GM23338 (cell line): Measurements from ENCODE around the gene MAVS. TPM values are rescaled to one million over a fixed set of nuclear protein-coding genes. Genes with fewer than 3 reads are reported as not detected.

Experiments used
- ATAC-seq: fragments of 200-7000 bp; cut with Tn5 transposase; 3 replicates; pipeline ENCODE4 v1.9.1; 2020
- DNase-seq: peaks from one replicate; pipeline ENCODE4 v3.0.0-alpha.2; 2015; ENCODE audit warnings: low spot score
- H2AFZ ChIP-seq: fragments of 200-600 bp; sonication (generic); 2 replicates; pipeline ENCODE4 v1.8.0; 2016; ENCODE audit warnings: antibody characterized with exemption, mild to moderate bottlenecking, moderate library complexity
- H3F3A ChIP-seq: fragments of 200-600 bp; sonication (generic); replicated peaks from 2 replicates; pipeline ENCODE4 v1.8.0; 2017; ENCODE audit warnings: antibody characterized with exemption, mixed run types, low read depth
- H3K27ac ChIP-seq: fragments of 200-600 bp; sonication (generic); 2 replicates; pipeline ENCODE4 v1.6.1; 2016; ENCODE audit warnings: low read depth
- H3K27me3 ChIP-seq: fragments of 200-600 bp; sonication (generic); 2 replicates; pipeline ENCODE4 v1.8.0; 2016; ENCODE audit warnings: mild to moderate bottlenecking, mixed run types, moderate library complexity; ENCODE audit not compliant: insufficient read depth
- H3K36me3 ChIP-seq: fragments of 200-600 bp; sonication (generic); 2 replicates; pipeline ENCODE4 v1.8.0; 2016; ENCODE audit warnings: mild to moderate bottlenecking; ENCODE audit not compliant: insufficient read depth
- H3K4me1 ChIP-seq: fragments of 200-600 bp; sonication (generic); 2 replicates; pipeline ENCODE4 v1.8.0; 2016; ENCODE audit warnings: mild to moderate bottlenecking, moderate library complexity; ENCODE audit not compliant: insufficient read depth
- H3K4me2 ChIP-seq: fragments of 200-600 bp; sonication (generic); 2 replicates; pipeline ENCODE4 v1.7.1; 2017; ENCODE audit warnings: mixed run types
- H3K4me3 ChIP-seq: fragments of 200-600 bp; sonication (generic); 2 replicates; pipeline ENCODE4 v1.6.1; 2016; ENCODE audit warnings: mixed run types
- H3K79me2 ChIP-seq: fragments of 200-600 bp; sonication (generic); replicated peaks from 2 replicates; pipeline ENCODE4 v1.8.0; 2017; ENCODE audit warnings: mild to moderate bottlenecking; ENCODE audit not compliant: insufficient read depth
- H3K9me2 ChIP-seq: fragments of 200-600 bp; sonication (generic); 2 replicates; pipeline ENCODE4 v1.8.0; 2017; ENCODE audit not compliant: insufficient read depth
- H4K20me1 ChIP-seq: fragments of 200-600 bp; sonication (generic); replicated peaks from 2 replicates; pipeline ENCODE4 v1.8.0; 2017; ENCODE audit warnings: mild to moderate bottlenecking; ENCODE audit not compliant: insufficient read depth
- H3K27ac Mint-ChIP-seq: 2 replicates; pipeline ENCODE4 v1.8.0; 2020; ENCODE audit warnings: inconsistent platforms, mild to moderate bottlenecking, moderate library complexity, mixed read lengths
- H3K27me3 Mint-ChIP-seq: 3 replicates; pipeline ENCODE4 v1.8.0; 2022; ENCODE audit warnings: low read depth, mild to moderate bottlenecking, moderate library complexity, mixed read lengths, inconsistent platforms; ENCODE audit not compliant: insufficient read depth, poor library complexity
- H3K36me3 Mint-ChIP-seq: 3 replicates; pipeline ENCODE4 v1.8.0; 2021; ENCODE audit warnings: low read depth, mild to moderate bottlenecking, inconsistent platforms, moderate library complexity, mixed read lengths
- H3K4me1 Mint-ChIP-seq: 3 replicates; pipeline ENCODE4 v1.8.0; 2020; ENCODE audit warnings: mild to moderate bottlenecking, inconsistent platforms, mixed read lengths
- H3K4me3 Mint-ChIP-seq: 3 replicates; pipeline ENCODE4 v1.8.0; 2021; ENCODE audit warnings: moderate library complexity, mild to moderate bottlenecking, inconsistent platforms, mixed read lengths
- H3K9me3 Mint-ChIP-seq: 3 replicates; pipeline ENCODE4 v1.8.0; 2020; ENCODE audit warnings: moderate library complexity, mild to moderate bottlenecking, inconsistent platforms, mixed read lengths
- POLR2AphosphoS5 ChIP-seq: IDR thresholded peaks from 2 replicates; pipeline ENCODE4 v1.6.1; 2016; ENCODE audit warnings: antibody characterized with exemption, low read depth
- ZNF114 ChIP-seq: fragments of 250-450 bp; sonication (Bioruptor Pico); IDR thresholded peaks from 2 replicates; pipeline ENCODE4 v1.5.0; 2020; ENCODE audit warnings: mild to moderate bottlenecking, moderate library complexity
- ZNF331 ChIP-seq: fragments of 250-450 bp; sonication (Bioruptor Pico); IDR thresholded peaks from 2 replicates; pipeline ENCODE4 v1.5.0; 2020; ENCODE audit warnings: low read depth, mild to moderate bottlenecking, moderate library complexity
- polyA plus RNA-seq: library from polyadenylated mRNA; unstranded; fragments of >200 nt; fragmentation: Nextera tagmentation; extraction: Ambion mirVana; gene quantifications from 2 replicates; pipeline ENCODE4 v1.2.1, GENCODE V29; 2016
- total RNA-seq: library from RNA; depleted of rRNA; stranded (reverse); fragments of >200 nt; shearing (Covaris generic); gene quantifications from 2 replicates; pipeline ENCODE4 v1.2.3, GENCODE V29; 2014
- TF ChIP-seq, protein P1 (sequence below), 2 experiments: fragments of 200-600 bp in 1 of 2; sonication (generic) in 1 of 2; conservative IDR thresholded peaks; 2 replicates each; pipeline versions ENCODE4 v1.5.1 to v1.6.1; 2016 to 2017; ENCODE audit warnings: antibody characterized with exemption in 2 of 2, low read depth in 2 of 2, mild to moderate bottlenecking in 2 of 2, moderate library complexity in 1 of 2
- TF ChIP-seq, protein P2 (sequence below): IDR thresholded peaks from one replicate; pipeline ENCODE4 v1.6.1; 2018; ENCODE audit warnings: antibody characterized with exemption; ENCODE audit not compliant: unreplicated experiment

Gene MAVS
- total and polyA plus RNA-seq, 2 experiments from 2014 or later: 5.2 to 21.8 TPM

DNA sequence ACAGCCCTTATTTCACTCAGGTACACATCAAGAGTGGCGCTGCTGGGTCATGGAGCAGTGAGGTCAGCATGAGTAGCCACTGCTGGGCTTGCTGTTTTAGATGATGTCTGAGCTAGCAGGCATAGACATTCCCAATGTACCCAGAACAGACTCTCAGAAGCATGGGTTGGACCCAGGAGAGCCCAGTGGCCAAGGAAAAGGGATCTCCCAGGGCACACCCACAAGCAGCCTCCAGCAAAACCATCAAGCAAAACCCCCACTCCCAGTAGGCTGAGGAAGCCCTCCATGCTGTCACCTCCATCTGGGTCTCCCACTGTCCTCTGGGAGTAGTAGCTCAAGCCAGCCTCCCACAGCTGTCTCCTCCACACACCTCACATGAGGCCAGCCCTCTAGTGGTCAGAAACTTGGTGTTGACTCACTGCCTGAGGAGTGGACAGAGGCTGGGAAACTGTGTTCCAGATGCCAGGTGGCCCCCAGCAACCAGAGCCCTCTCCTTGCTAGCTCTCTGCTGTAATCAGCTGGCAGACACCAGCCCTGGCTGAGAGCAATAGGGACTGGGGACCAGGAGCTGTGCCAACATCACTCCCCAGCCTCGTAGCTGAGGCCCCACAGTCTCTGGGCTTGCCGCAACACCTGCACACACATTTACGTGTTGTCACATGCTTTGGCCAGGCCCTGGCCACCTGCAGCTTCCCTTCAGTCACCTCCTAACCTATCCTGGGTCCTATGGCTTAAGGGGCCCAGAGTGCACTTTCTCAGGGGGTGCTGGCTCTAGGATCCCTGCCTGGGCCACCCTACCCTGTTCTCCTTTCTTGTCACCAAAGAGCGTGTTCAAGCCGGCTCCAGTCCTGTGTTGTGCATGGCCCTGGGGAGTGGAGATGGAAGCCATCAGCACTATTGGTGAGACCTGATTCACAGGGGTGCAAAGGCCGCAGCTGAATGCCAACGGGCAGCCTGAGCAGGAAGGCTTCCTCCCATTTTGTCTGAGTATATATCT is 28.2 kb upstream of the MAVS start (continued):
- TF ChIP-seq, protein P1, sequence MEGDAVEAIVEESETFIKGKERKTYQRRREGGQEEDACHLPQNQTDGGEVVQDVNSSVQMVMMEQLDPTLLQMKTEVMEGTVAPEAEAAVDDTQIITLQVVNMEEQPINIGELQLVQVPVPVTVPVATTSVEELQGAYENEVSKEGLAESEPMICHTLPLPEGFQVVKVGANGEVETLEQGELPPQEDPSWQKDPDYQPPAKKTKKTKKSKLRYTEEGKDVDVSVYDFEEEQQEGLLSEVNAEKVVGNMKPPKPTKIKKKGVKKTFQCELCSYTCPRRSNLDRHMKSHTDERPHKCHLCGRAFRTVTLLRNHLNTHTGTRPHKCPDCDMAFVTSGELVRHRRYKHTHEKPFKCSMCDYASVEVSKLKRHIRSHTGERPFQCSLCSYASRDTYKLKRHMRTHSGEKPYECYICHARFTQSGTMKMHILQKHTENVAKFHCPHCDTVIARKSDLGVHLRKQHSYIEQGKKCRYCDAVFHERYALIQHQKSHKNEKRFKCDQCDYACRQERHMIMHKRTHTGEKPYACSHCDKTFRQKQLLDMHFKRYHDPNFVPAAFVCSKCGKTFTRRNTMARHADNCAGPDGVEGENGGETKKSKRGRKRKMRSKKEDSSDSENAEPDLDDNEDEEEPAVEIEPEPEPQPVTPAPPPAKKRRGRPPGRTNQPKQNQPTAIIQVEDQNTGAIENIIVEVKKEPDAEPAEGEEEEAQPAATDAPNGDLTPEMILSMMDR (conservative IDR thresholded peaks at IDR 0.05; ENCODE audit: low read depth in 2 of 2): peak; percentile 67 to 82
- TF ChIP-seq, protein P2, sequence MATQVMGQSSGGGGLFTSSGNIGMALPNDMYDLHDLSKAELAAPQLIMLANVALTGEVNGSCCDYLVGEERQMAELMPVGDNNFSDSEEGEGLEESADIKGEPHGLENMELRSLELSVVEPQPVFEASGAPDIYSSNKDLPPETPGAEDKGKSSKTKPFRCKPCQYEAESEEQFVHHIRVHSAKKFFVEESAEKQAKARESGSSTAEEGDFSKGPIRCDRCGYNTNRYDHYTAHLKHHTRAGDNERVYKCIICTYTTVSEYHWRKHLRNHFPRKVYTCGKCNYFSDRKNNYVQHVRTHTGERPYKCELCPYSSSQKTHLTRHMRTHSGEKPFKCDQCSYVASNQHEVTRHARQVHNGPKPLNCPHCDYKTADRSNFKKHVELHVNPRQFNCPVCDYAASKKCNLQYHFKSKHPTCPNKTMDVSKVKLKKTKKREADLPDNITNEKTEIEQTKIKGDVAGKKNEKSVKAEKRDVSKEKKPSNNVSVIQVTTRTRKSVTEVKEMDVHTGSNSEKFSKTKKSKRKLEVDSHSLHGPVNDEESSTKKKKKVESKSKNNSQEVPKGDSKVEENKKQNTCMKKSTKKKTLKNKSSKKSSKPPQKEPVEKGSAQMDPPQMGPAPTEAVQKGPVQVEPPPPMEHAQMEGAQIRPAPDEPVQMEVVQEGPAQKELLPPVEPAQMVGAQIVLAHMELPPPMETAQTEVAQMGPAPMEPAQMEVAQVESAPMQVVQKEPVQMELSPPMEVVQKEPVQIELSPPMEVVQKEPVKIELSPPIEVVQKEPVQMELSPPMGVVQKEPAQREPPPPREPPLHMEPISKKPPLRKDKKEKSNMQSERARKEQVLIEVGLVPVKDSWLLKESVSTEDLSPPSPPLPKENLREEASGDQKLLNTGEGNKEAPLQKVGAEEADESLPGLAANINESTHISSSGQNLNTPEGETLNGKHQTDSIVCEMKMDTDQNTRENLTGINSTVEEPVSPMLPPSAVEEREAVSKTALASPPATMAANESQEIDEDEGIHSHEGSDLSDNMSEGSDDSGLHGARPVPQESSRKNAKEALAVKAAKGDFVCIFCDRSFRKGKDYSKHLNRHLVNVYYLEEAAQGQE: no peak

GRCh38 chr20:3819411-3820047 is 27.1 kb upstream of the MAVS start:
- peaks cover 16% of the 10 kb centered on the region; the same call in 1 of the 2 replicates for H3K4me1 ChIP-seq
- H3K79me2 ChIP-seq: no peaks in the 10 kb centered on the region
- TF ChIP-seq, protein P1 (conservative IDR thresholded peaks at IDR 0.05; ENCODE audit: low read depth in 2 of 2): no peak
- no peak for TF ChIP-seq ZNF331 (CRISPR knock-in tag)
- TF ChIP-seq POLR2AphosphoS5: no peak
- TF ChIP-seq ZNF114 (CRISPR knock-in tag): no peak
- H3K27ac ChIP-seq: peak overlapping the region; percentile 53; the same call in 1 of the 2 replicates
- no peaks in the 10 kb centered on the region for H3K36me3 ChIP-seq
- DNase-seq (no peak), ATAC-seq (no peak)
- peak overlapping the region; percentile 87 for H3K4me3 Mint-ChIP-seq
- H3K4me3 ChIP-seq: peak overlapping the region; percentile 78
- peaks cover 4% of the 10 kb centered on the region; the same call in 1 of the 2 replicates for H3F3A ChIP-seq
- H2AFZ ChIP-seq: peak overlapping the region; percentile 73
- no peaks in the 10 kb centered on the region for H3K27me3 ChIP-seq
- H3K36me3 Mint-ChIP-seq: no peaks in the 10 kb centered on the region; the same call in 1 of the 3 replicates
- no peak overlapping the region for H3K27ac Mint-ChIP-seq
- no peaks in the 10 kb centered on the region for H3K9me3 Mint-ChIP-seq
- H3K4me1 Mint-ChIP-seq: peaks cover 23% of the 10 kb centered on the region
- peaks cover 6% of the 10 kb centered on the region for H3K27me3 Mint-ChIP-seq
- H3K9me2 ChIP-seq: no peaks in the 10 kb centered on the region
- H4K20me1 ChIP-seq: no peaks in the 10 kb centered on the region
- peak overlapping the region; percentile 74 for H3K4me2 ChIP-seq
